EL (cell line): ENCODE results near the gene GPR82.
A peak's percentile ranks its signal among the peaks of the same experiment; 100 is the strongest.
"Not testable (repeated sequence)": the region's sequence is repeated elsewhere in the genome, so short reads cannot be mapped to it uniquely, and the experiment has no call there.

ENCODE experiments used
- DNase-seq: peaks from one replicate; pipeline ENCODE4 v3.0.0-alpha.2; 2016

GPR82 gene

GRCh38 chrX:41723826-41724225, at the start of gene GPR82:
GPR82 (plus strand) TSS chrX:41724181; CDS start chrX:41727027, 2,846 bp downstream.
- no peak for DNase-seq

- not testable (repeated sequence) for DNase-seq
These were observed 47.6 kb upstream of the GPR82 start for GRCh38 chrX:41676361-41676760.

GRCh38 chrX:41677183-41678060, 46.6 kb upstream of the GPR82 start:
- DNase-seq, result no peak

- DNase-seq, result no peak
These were observed 39.8 kb upstream of the GPR82 start for GRCh38 chrX:41684138-41684537.

GRCh38 chrX:41684940-41685339, 39.0 kb upstream of the GPR82 start:
- no peak for DNase-seq

GRCh38 chrX:41686788-41687187, 37.2 kb upstream of the GPR82 start:
- DNase-seq, result no peak

- no peak for DNase-seq
These were observed 35.8 kb upstream of the GPR82 start for GRCh38 chrX:41688156-41688555.

- DNase-seq, result no peak
These were observed 35.1 kb upstream of the GPR82 start, which contains the start of gene GPR34 for GRCh38 chrX:41688835-41689234. GPR34 (plus strand) TSS chrX:41688973; CDS start chrX:41695634, 6,661 bp downstream.

- no peak for DNase-seq
These were observed 34.3 kb upstream of the GPR82 start for GRCh38 chrX:41689711-41690110.

GRCh38 chrX:41692162-41692749, 31.7 kb upstream of the GPR82 start:
- DNase-seq, result peak; percentile 4

GRCh38 chrX:41693024-41693423, 31.0 kb upstream of the GPR82 start:
- no peak for DNase-seq

- DNase-seq, result no peak
These were observed 28.6 kb upstream of the GPR82 start for GRCh38 chrX:41695426-41695825.

GRCh38 chrX:41703574-41704029, 20.4 kb upstream of the GPR82 start:
- DNase-seq, result no peak

GRCh38 chrX:41705042-41705441, 18.9 kb upstream of the GPR82 start:
- no peak for DNase-seq

GRCh38 chrX:41705680-41706374, 18.2 kb upstream of the GPR82 start:
- no peak for DNase-seq

- no peak for DNase-seq
These were observed 16.8 kb upstream of the GPR82 start for GRCh38 chrX:41707218-41707617.

- DNase-seq, result no peak
These were observed 15.5 kb upstream of the GPR82 start for GRCh38 chrX:41708486-41708885.

- no peak for DNase-seq
These were observed 12.8 kb upstream of the GPR82 start for GRCh38 chrX:41711021-41711667.

GRCh38 chrX:41716222-41716621, 7.8 kb upstream of the GPR82 start:
- no peak for DNase-seq

GRCh38 chrX:41716767-41717473, 7.1 kb upstream of the GPR82 start:
- no peak for DNase-seq

- no peak for DNase-seq
These were observed 5.3 kb upstream of the GPR82 start for GRCh38 chrX:41718481-41719235.

GRCh38 chrX:41719610-41720009, 4.4 kb upstream of the GPR82 start:
- not testable (repeated sequence) for DNase-seq
